GM19468 (cell line): ENCODE measurements around the gene PPP1R15A.
"Not testable (repeated sequence)": the region's sequence is repeated elsewhere in the genome, so short reads cannot be mapped to it uniquely, and the experiment has no call there.

Experiments
- ATAC-seq: cut with Tn5 transposase; IDR thresholded peaks from one replicate; pipeline ENCODE4 v1.9.1; 2021; ENCODE audit warnings: mild to moderate bottlenecking, moderate library complexity, moderate number of reproducible peaks; ENCODE audit not compliant: unreplicated experiment; ENCODE audit errors: extremely low read depth

Gene PPP1R15A

GRCh38 chr19:48909424-48910077 lies 37.3 kb downstream of the PPP1R15A start:
- ATAC-seq = not testable (repeated sequence)

GRCh38 chr19:48910803-48911202 lies 38.6 kb downstream of the PPP1R15A start:
- ATAC-seq = no peak

GRCh38 chr19:48913114-48913889 lies 41.1 kb downstream of the PPP1R15A start:
- ATAC-seq = no peak

- no peak for ATAC-seq
Observed at GRCh38 chr19:48914181-48914580, 42.0 kb downstream of the PPP1R15A start.

- no peak for ATAC-seq
Observed at GRCh38 chr19:48915757-48916156, 43.5 kb downstream of the PPP1R15A start.

- no peak for ATAC-seq
Observed at GRCh38 chr19:48918071-48918470, 45.9 kb downstream of the PPP1R15A start.

GRCh38 chr19:48918801-48919247 lies 46.6 kb downstream of the PPP1R15A start:
- ATAC-seq = no peak

GRCh38 chr19:48919271-48919670 lies 47.0 kb downstream of the PPP1R15A start:
- ATAC-seq = not testable (repeated sequence)

GRCh38 chr19:48920949-48921348 lies 48.7 kb downstream of the PPP1R15A start:
- no peak for ATAC-seq

GRCh38 chr19:48921721-48922500 lies 49.7 kb downstream of the PPP1R15A start:
- ATAC-seq = no peak

- ATAC-seq = no peak
Observed at GRCh38 chr19:48922548-48923490, 50.6 kb downstream of the PPP1R15A start.

GRCh38 chr19:48925240-48925843 lies 53.1 kb downstream of the PPP1R15A start:
- no peak for ATAC-seq
